HG03342 (cell line): ENCODE measurements around the gene SUSD3.
A peak's percentile ranks its signal among the peaks of the same experiment; 100 is the strongest.

ENCODE experiments used
- ATAC-seq: cut with Tn5 transposase; IDR thresholded peaks from one replicate; pipeline ENCODE4 v1.9.1; 2021; ENCODE audit warnings: mild to moderate bottlenecking, moderate library complexity; ENCODE audit not compliant: unreplicated experiment

Gene SUSD3

DNA sequence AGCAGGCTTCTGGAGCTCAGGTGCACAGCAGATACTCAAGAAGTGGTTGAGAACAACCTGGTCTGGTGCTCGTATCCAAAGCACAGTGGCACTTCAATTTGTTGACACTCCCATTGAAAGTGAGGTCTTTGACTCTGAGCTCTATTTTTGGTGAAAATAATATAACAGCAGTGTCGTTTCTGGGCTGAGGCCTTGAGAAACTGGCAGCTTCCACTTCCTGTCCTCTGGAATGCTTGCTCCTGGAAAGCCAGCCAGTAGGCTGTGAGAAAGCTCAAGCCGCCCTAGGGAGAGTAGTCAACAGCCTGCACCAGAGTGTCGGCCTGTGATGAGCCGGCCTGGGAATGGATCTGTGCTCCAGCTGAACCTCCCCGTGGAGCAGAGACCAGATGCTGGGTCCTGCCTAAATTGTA, 6.8 kb upstream of the SUSD3 start:
- no peak for ATAC-seq

DNA sequence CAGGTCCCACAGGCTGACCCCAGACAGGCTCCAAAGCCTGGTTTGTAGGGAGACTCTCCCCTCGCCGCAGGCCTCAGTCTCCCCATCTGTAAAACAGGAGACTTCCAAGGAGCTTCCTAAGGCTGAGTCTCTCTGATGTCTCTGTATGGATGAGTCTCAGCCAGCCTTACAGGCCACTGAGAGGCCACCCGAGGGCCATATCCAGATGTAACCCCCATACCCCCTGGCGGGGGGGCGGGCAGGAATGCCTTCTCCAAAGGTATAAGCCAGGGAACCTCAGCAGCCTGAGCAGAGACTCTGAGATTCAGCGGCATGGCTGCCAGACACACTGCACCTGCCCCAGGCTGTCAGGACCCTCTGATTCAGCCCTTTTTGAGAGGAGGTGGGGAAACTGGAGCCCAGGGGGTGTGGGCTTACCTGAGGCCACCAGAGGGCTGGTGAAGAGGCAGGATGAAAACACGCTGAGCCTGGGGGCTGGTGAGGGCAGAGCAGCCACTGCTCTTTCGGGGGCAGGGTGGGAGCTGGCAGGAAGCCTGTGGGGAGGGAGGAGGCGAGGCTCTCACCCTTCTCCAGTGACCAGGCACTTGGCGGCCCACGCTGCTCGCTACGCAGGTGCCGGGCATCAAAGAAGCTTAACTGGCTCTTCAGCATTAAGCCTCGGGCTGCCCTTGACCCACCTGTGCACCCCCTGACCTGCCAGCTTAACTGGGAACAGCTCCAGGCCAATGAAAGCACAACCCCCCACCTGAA, 5.5 kb upstream of the SUSD3 start:
- ATAC-seq: no peak

DNA sequence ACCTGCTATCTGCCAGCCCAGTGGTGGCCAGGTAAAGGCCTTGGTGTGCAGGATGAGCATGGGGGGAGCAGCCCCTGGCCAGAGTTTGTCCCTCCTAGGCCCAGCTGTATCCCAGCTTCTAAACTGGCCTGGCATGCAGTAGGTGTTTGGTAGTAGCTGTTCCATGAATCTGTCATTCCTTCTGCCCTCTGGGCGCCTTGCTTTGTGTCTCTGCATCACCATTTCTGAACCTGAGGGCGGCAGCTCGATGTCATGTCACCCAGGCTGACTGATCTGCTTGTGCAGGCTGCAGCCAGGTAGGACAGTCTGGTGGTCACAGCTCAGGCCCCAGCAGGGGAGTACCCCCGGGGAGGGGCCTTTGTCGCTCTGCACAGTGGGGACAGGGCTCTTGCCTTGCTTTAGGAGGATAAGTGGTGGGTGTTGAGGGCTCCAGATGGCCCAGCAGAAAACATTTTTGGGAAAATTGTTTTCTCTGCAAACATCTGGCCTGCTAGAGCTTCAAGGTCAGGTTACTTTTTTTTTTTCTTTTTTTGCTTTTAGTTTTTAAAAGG, 4.6 kb upstream of the SUSD3 start:
- no peak for ATAC-seq

DNA sequence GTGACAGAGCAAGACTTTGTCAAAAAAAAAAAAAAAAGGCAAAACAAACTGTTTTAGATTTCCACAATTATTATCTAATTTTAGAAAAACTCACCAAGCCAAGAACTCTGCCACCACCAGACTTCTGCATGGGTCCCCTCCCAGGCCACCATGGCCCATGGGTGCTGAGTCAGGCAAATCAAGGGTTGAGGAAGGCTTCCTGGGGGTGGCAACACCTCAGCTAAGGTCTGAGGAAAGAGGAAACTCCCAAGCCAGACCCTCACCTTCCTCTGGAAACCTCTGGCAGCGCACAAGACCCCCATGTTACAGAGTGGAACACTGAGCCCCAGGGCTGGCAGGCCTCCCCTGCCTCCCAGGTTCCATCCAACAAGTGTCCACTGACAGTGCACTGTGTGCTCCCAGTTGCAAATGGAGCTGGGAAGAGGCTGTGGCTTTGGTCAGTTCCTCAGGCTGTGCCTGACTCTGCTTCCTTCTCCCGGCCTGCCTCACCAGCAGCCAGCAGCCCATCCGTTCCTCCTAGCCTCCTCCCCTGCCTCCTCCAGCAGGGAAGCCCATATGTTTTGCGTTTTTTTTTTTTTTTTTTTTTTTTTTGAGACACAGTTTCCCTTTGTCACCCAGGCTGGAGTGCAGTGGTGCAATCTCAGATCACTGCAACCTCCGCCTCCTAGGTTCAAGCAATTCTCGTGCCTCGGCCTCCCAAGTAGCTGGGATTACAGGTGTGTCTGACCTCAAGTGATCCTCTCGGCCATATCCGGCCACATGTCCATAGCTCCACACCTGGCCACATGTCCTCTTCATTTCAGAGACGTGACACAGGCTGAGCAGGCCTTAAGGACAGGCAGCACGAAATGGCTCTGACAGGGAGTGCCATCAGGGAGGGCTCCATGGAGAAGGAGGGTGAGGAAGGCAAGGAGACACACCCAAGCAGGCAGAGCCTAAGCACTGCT, 3.5 kb upstream of the SUSD3 start:
- ATAC-seq: no peak

DNA sequence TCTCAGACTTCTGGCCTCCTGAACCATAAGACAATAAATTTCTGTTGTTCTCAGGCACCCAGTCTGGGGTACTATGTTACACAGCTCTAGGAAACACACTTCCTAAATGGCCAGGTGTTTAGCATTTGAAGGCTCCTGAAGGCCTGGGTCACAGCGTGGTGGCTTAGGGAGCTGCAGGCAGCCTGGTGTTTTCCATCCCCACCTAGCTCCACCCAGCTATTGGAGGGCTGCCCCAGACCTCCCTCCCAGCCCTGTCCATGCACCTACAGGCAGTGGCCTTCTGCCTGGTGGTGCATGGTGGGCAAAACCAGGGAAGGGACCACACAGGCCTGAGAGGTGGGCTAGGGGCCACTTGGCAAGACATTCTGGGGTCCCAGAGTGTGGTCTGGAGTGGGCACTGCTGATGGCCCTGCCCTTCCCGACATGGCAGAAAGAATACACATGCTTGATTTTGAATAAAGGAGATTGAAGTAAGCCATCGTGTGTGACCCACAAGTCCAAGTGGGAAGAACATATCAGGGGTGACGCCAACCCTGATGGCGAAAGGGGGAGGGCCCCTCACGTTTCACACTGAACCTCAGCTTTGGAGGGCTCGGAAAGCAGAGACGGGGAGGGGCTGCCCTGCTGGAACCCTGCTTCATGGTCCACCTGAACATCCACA, 1.3 kb upstream of the SUSD3 start:
- ATAC-seq: no peak

DNA sequence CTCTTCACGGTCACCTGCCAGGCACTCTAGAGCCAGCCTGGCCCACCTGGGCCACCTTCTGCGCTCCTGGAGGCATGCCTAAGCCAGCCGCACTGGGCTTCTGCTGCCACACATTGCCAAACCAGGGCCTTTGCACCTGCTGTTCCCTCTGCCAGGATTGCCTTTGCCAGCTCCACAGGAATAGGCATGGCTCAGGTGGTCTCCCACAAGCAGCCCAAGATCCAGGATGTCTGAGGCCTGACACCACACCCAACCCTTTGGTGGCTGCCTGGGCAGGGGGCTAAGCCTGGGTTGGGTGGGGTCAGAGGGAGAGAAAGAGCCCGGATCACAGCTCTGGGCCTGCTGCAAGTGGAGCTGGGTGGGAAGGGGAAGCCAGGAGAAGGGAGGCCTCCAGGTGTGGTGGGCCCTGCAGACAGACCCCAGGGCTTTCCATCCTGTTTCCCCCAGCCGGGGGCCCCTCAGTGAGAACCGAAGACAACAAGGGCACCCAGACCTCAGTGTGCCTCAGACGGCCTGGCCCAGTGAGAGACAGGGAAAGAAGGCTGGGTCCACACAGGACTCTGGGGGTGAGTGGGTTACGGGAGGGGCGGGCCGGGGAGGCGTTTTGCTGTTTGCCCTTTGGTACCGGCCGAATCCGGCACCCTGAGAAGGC, 672 bp upstream of the SUSD3 start:
- peak; percentile 21 for ATAC-seq

DNA sequence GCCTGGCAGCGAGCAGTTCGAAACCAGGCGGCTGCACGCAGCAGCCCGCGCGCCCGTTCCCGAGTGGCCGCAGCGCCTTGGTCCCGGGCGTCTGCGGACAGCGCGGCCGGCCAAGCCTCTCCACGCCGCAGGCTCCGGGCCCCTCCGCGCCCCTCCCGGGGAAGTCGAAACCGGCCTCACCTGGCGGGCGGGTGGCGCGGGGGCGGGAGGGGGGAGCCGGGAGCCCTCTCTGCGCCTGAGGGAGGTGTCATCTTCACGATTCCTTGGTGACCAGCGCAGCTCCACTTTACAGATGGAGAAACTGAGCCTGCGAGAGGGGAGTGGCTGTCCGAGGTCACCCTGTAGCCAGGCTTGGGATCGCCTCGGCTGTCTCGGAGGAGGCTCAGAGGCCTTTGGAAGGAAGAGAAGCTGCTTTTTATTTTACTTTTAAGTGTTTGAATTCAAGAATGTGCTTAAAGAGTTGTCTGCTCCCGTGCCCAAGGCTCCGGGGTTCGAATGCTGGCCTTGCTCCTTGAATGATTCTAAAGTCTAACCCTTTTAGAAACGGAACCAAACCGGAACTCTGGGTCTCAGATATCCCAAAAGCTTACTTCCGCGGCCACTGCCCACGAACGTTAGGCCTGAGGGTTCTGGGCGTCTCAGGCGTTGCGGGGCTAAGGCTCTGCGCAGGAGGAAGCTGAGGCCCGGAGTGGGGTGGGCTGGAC, 662 bp downstream of the SUSD3 start:
- ATAC-seq: peak; percentile 13

DNA sequence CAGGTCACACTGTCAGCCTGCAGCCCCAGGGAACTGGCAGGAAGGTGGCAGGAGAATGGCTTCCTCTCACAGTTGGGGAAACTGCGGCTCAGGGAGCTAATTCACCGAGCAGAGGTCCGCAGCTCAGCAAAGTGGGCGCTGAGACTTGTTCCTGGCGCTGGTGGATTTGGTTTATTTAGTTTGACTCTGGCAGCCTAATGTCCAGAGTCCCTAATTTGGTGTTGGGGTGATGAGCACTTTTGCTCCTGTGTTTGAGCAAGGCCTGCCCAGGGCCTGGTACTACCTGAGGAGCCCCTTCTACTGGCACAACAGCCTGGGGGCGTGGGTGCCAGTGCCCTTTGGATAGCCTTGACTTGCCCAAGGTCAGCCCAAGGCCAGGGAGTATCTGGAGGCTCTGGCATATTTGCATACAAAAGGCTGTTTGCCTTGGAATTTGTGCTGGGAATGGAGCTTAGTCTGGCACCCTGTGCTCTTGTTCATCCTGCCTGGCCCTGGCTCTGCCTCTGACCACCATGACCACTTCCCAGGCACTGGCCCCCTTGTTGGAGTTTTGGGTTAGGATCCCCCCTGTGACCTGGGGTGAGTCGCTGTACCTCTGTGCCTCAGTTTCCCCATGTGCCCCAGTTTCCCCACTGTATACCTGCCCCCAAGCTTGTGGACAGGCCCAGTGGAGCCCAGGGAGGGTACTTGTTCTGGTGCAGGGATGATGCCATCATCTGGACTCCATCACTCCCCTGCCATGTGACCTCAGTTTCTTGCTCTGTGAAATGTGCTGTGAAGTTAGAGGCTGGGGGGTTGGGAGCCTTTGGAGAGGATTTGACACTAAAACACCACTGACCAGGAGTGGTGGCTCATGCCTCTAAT, 1.4 kb downstream of the SUSD3 start:
- ATAC-seq: no peak

GRCh38 chr9:93060746-93061259, 2.3 kb downstream of the SUSD3 start:
- no peak for ATAC-seq

DNA sequence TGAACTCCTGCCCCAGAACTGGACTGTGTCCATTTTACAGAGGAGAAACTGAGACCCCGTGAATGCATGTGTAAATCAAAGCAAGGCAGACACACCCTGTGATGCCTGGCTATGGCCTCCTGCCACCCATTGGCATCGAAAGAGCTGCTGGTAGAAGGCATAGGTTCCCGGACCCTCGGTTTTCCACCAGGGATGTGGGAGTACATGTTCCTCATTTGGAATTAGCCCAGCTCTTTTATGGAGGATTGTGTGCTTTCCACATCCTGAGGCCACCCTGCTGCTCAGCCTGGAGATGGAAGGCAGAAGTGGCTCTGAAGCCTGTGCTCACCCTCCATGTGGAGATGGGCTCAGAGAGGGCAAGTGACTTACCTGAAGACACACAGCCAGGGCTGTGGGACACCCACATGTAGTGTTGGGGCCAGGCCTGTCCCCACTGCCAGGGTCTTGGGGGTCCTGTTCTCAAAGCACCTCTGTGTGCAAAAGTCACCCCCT, 2.8 kb downstream of the SUSD3 start:
- ATAC-seq: no peak

DNA sequence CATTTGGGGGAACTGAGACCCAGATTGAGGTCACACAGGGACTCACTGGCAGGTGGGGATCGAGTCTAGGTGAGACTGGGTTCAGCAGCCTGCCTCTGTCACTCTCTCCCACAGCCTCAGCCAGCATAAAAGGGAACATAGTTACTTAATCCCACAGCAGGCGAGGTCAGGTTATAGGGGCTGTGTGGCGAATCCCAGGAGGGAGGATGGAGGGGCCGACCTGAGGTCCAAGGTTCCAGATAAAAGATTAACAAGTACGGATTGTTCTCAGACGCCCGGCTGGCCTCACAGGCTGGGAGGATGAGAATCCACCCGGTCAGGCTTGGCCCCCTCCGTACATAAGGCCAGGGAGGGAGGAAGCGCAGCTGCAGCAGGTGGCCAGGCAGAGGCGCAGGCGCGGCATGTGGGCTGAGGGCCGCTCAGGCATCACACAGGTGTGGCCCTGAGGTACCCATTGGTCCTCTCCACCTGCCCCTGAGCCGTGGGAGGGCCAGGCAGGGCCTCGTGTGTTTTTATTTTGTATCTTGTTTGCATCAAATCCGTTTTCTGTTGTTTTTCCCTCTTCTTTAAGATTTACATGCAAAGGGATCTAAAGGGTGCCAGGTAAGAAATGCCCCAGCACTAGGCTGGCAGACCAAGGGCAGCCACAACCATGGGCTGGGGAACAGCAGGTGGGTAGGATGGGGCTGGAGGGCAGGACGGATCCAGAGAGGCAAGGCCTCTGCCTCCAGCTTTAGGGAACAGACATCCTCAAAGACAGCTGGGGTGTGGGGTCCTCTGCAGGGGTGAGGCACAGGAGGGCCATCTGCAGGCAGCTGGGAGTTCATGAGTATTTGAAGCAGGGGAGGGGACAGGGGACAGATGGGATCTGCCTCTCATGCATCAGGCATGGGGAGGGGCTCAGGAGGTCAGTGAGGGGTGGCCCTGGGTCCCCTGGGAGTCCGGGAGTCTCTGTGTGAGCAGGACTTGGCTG, 3.6 kb downstream of the SUSD3 start:
- ATAC-seq: peak; percentile 31

GRCh38 chr9:93064392-93065134, 6.1 kb downstream of the SUSD3 start:
- peak; percentile 92 for ATAC-seq

DNA sequence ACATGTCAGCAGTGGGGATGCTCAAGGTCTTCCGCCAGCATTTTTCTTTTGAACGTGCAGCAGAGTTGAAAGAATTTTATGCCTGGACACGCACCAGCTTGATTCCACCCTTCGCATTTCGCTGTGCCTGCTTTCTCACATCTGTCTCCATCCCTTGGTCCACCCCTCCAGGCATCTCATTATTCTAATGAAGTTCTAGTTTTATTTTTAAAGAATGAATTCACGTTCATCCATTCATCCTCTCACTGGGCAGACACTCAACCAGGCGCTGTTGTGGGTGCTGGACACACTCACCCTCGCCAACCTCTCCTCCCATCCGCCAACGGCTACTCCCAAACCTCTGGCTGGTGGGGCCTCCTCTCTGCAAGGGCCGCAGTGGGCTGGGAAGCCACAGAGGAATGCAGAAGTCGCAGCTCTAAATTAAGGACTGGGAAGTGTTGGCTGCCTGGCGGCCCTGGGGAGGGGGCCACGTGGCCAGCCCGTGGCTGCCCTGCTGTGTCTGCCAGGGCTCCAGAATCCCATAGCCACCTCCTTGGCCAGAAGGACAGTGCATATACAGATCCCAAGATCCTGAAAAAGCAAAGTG, 6.7 kb downstream of the SUSD3 start:
- ATAC-seq: no peak

DNA sequence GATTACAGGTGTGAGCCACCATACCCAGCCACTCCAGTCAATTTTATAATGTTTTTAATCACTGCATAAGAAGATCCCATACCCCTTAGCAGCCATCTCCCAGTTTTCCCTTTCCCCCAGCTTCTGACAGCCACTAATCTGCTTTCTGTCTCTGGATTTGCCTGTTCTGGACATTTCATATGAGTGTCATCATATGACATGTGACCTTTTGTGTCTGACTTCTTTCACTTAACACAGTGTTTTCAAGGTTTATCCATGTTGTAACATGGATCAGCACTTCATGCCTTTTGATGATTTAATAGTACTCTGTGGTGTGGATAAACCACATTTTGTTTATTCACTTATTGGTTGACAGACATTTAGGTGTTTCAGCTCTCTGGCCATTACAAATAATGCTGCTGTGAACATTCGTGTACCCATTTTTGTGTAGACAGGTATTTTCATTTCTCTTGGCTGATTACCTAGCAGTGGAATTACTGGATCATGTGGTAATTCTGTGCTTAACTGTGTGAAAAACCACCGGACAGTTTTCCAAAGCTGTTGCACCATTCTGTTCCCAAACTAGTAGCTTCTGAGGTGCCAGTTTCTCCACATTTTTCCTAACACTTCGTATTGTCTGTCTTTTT, 8.6 kb downstream of the SUSD3 start:
- ATAC-seq: no peak

DNA sequence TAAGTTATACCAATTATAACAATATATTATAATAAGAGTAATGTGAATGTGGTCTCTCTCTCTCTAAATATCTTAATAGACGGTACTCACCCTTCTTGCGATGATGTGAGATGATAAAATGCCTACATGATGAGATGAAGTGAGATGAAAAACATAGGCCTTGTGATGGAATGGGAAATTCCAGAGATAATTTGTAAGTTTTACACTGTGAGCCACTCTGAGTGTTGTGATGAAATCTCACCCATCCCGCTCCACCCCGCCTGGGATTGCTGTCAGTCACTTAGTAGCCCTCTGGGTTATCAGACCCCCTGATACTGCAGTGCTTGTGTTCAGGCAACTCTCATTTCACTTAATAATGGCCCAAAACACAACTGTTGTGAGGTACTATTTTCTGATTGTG, 10.5 kb downstream of the SUSD3 start:
- no peak for ATAC-seq

GRCh38 chr9:93071464-93071863, 13.0 kb downstream of the SUSD3 start:
- ATAC-seq: no peak
